ENCODE results near the gene RTN4R. TPM values are rescaled to one million over a fixed set of nuclear protein-coding genes. Genes with fewer than 3 reads are reported as not detected.

Gene RTN4R
- total RNA-seq, 4 donors from 2014 or later = 1.8 to 2.2 TPM; not detected in 2

DNA sequence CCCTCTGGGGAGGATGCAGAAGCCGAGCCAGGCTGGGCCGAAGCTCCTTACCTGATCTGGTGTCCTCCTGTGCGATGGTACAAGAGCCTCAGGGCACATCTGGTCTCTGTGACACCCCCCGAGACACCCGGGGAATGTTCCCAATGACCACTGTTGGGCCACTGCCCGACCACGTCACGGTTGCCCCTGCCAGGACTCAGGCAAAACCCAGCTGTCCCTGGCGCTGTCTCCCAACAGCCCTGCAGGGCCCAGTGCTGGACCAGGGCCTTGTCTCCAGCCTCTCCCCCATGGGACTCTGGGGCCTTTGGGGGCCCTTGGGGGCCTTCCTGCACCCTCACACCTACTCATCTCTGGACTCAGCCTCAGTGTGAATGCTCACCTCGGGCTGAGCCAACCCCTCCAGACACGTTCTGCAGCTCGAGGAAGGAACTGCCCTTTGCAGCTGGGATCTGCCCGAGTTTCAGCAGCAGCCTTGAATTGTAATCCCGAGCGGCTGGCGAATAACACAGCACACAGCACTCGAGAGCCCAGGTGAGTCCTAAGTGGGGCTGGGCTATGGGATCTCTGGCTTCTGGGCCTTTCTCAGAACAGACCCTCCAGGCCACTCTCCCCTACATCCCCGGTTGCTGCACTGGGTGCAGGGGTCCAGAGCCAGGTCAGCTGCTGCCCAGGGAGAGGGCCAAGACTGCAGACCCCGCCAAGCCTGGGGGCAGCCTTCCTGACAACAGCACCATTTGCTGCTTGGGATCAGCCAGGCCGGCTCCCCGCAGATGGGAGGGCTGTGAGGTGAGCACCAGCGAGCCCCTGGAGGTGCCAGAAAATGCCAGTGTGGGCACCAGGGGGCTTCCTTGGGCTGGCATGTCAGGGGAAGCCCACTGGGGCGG, 39.8 kb downstream of the RTN4R start:
- H3K9me3 ChIP-seq = no peaks in the 10 kb centered on the region
- H3K36me3 ChIP-seq = no peaks in the 10 kb centered on the region
- H3K27ac ChIP-seq (replicated peaks in 1 of 4) = no peak overlapping the region
- 81% methylated on average over 8 of the region's 23 CpGs for WGBS
- TF ChIP-seq, protein P1, sequence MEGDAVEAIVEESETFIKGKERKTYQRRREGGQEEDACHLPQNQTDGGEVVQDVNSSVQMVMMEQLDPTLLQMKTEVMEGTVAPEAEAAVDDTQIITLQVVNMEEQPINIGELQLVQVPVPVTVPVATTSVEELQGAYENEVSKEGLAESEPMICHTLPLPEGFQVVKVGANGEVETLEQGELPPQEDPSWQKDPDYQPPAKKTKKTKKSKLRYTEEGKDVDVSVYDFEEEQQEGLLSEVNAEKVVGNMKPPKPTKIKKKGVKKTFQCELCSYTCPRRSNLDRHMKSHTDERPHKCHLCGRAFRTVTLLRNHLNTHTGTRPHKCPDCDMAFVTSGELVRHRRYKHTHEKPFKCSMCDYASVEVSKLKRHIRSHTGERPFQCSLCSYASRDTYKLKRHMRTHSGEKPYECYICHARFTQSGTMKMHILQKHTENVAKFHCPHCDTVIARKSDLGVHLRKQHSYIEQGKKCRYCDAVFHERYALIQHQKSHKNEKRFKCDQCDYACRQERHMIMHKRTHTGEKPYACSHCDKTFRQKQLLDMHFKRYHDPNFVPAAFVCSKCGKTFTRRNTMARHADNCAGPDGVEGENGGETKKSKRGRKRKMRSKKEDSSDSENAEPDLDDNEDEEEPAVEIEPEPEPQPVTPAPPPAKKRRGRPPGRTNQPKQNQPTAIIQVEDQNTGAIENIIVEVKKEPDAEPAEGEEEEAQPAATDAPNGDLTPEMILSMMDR (IDR thresholded peaks at IDR 0.05) = no peak
- no peak for TF ChIP-seq POLR2AphosphoS5 (IDR thresholded peaks at IDR 0.05)
- TF ChIP-seq POLR2A (IDR thresholded peaks at IDR 0.05; ENCODE audit: low read depth) = no peak
- TF ChIP-seq EP300 (IDR thresholded peaks at IDR 0.05) = no peak
- peaks cover 4 to 24% (median 17%) of the 10 kb centered on the region in 4 donors for H3K4me1 ChIP-seq
- DNase-seq (ENCODE audit: extremely low spot score) = no peak
- intact Hi-C loops (cut with DNase I) = no loop called here
- no peak overlapping the region for H3K4me3 ChIP-seq
- H3K27me3 ChIP-seq = no peaks in the 10 kb centered on the region

DNA sequence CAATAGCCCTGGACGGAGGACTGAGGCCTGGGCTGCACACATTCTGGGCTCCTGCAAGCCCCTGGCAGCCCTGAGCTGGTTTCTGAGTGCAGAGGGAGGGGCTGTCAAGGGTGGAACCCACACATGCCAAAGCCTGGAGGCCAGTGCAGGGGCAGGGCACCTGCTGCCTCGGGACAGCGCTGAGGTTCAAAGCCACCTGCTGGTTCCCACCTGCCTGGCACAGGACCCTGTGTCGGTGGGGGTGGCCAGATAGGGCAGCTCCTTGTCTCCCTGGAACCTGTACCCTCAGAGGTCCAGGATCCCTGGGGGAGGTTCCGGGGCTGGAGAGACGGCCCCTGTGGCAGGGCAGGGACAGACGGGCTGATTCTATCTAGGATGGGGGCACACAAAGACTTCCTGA, 40.8 kb downstream of the RTN4R start:
- Histone ChIP-seq H3K27me3 (no peaks in the 10 kb centered on the region), H3K9me3 (no peaks in the 10 kb centered on the region), H3K4me3 (no peak overlapping the region), H3K4me1 (peaks cover 9 to 34% (median 24%) of the 10 kb centered on the region in 4 donors), H3K27ac (replicated peaks in 1 of 4) (no peak overlapping the region), H3K36me3 (no peaks in the 10 kb centered on the region)
- TF ChIP-seq, protein P1 (IDR thresholded peaks at IDR 0.05) = no peak
- TF ChIP-seq EP300 (IDR thresholded peaks at IDR 0.05) = no peak
- no peak for DNase-seq (ENCODE audit: extremely low spot score)
- intact Hi-C loops (cut with DNase I) = no loop called here
- 80% methylated on average over 2 of the region's 7 CpGs for WGBS

DNA sequence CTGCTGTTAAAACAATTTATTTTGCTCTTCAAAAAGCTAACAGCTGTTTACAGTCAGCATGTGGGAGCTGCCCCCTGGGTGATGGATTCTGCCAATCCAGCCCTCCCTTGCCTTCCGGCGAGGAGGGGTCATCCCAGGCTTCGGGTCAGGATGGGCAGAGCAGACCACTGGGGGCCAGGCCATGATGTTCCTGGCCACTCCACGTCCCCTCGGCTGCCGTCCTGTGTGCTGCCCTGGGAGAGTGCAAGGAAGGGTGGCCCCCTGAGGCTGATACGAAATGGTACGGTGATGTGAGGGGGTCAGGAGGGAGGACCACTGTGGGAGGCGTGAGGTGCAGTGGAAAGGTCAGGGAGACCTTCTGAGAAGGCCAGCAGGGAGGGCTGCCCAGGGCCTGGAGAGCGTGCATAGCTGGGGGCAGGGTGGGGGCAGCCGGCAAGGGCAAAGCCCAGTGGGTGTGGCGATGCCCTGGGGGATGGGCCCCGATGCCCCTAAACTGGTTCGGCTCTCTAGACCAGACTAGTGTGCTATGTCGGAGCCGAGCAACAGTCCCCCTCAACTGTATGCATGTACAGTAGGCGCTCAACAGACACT, 41.3 kb downstream of the RTN4R start:
- H3K36me3 ChIP-seq = no peaks in the 10 kb centered on the region
- intact Hi-C loops (cut with DNase I) = no loop called here
- TF ChIP-seq, protein P1 (IDR thresholded peaks at IDR 0.05) = no peak
- TF ChIP-seq POLR2A (IDR thresholded peaks at IDR 0.05; ENCODE audit: low read depth) (no peak), EP300 (IDR thresholded peaks at IDR 0.05) (no peak)
- H3K4me1 ChIP-seq = peaks cover 10 to 39% (median 29%) of the 10 kb centered on the region in 4 donors
- 83% methylated on average over 16 of the region's 17 CpGs for WGBS
- no peaks in the 10 kb centered on the region for H3K9me3 ChIP-seq
- H3K4me3 ChIP-seq = no peak overlapping the region
- no peak overlapping the region for H3K27ac ChIP-seq (replicated peaks in 1 of 4)
- no peak for DNase-seq (ENCODE audit: extremely low spot score)
- no peaks in the 10 kb centered on the region for H3K27me3 ChIP-seq

DNA sequence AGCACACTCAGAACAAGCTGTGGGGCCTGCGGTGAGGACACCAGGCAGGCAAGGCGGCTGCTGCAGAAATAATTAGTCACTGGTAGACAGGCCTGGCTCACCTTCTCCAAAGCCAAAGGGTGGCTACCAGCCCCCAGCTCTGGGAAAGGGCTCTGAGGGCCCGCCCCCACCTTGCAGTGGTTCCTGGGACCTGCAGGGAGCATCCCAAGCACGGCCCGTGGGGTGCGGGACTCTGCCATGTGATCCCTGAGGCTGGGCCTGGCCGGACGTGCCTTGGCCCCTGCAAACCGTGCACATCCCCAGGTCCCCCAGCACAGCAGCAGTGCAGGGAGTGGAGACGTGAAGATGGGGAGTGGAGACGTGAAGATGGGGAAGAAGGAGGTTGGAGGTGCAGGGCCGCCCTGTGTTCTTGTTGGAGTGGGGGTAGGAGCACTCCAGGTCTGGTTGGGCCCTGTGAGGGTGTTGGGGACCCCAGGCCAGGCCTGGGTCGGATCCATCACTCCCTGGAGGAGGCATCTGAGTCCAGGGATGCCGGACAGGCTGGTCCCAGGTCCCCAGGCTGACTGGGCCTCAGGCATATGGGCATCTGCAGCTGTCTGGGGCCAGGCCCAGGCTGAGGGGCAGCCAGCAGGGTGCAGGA, 41.9 kb downstream of the RTN4R start:
- no peak overlapping the region for H3K4me3 ChIP-seq
- H3K36me3 ChIP-seq = no peaks in the 10 kb centered on the region
- H3K4me1 ChIP-seq = peaks cover 10 to 44% (median 34%) of the 10 kb centered on the region in 4 donors
- no peak for DNase-seq (ENCODE audit: extremely low spot score)
- H3K27me3 ChIP-seq = no peaks in the 10 kb centered on the region
- intact Hi-C loops (cut with DNase I) = no loop called here
- H3K27ac ChIP-seq (replicated peaks in 1 of 4) = no peak overlapping the region
- H3K9me3 ChIP-seq = no peaks in the 10 kb centered on the region
- no peak for TF ChIP-seq POLR2A (IDR thresholded peaks at IDR 0.05; ENCODE audit: low read depth)
- TF ChIP-seq, protein P1 (IDR thresholded peaks at IDR 0.05) = no peak
- TF ChIP-seq POLR2AphosphoS5 (IDR thresholded peaks at IDR 0.05) = no peak
- TF ChIP-seq EP300 (IDR thresholded peaks at IDR 0.05) = no peak
- WGBS = 93% methylated on average over 8 of the region's 14 CpGs
